H1 (cell line): Measurements from ENCODE around the gene PRIMPOL.

ENCODE experiments used
- CTCF ChIP-seq, 3 experiments: IDR thresholded peaks; 1 replicate in 2 of 3; 2 replicates in 1 of 3; pipeline versions ENCODE4 v1.5.1 to v1.6.1; 2011; ENCODE audit warnings: low read length in 3 of 3, mild to moderate bottlenecking in 3 of 3, inconsistent platforms in 2 of 3, low read depth in 1 of 3, moderate library complexity in 1 of 3; ENCODE audit not compliant: insufficient read depth in 1 of 3; ENCODE audit errors: control extremely low read depth in 1 of 3
- MAFK ChIP-seq: IDR thresholded peaks from 2 replicates; pipeline ENCODE4 v1.6.1; 2012; ENCODE audit warnings: low read depth, mild to moderate bottlenecking, improper control_type of control experiment, low read length
- RFX5 ChIP-seq: IDR thresholded peaks from 2 replicates; pipeline ENCODE4 v1.6.1; 2011; ENCODE audit warnings: low read depth, low read length, improper control_type of control experiment, borderline replicate concordance
- SAP30 ChIP-seq: fragments of 300-600 bp; sonication (generic); IDR thresholded peaks from 2 replicates; pipeline ENCODE4 v1.7.1; 2012; ENCODE audit warnings: low read length, moderate library complexity, mild to moderate bottlenecking, inconsistent platforms; ENCODE audit not compliant: insufficient read depth, insufficient replicate concordance
- SIN3A ChIP-seq, 2 experiments: IDR thresholded peaks in 1 of 2; conservative IDR thresholded peaks in 1 of 2; 2 replicates each; pipeline ENCODE4 v1.6.1; 2011 to 2012; ENCODE audit warnings: low read length in 2 of 2, improper control_type of control experiment in 1 of 2, low read depth in 1 of 2, mild to moderate bottlenecking in 1 of 2

GRCh38 chr4:184649026-184649970 lies at the start of gene PRIMPOL, which contains the start of gene CASP3:
- TF ChIP-seq RFX5 (no peak), SAP30 (no peak), CTCF (IDR thresholded peaks at IDR 0.05; ENCODE audit: control extremely low read depth in 1 of 3, insufficient read depth in 1 of 3, low read depth in 1 of 3, low read length in 3 of 3) (peak in 2 of 3 experiments; percentile 17 to 24; a peak in 2 of 4 replicates), SIN3A (conservative IDR thresholded peaks at IDR 0.05 in 1 of 2, IDR thresholded peaks at IDR 0.05 in 1 of 2; ENCODE audit: low read depth in 1 of 2, low read length in 2 of 2) (peak in 1 of 2 experiments; percentile 49; a peak in 2 of 4 replicates), MAFK (no peak)
